Suprapubic skin (tissue), 4 donors: ENCODE data around the gene NKAIN2. TPM values are rescaled to one million over a fixed set of nuclear protein-coding genes. Genes with fewer than 3 reads are reported as not detected.

ENCODE experiments used
- DNase-seq, 2 donors: peaks; one replicate each; pipeline ENCODE4 v3.0.0-alpha.2; 2019; ENCODE audit warnings: low spot score in 2 of 2
- H3K27ac ChIP-seq: fragments of 200-600 bp; sonication (generic); one replicate; pipeline ENCODE4 v1.5.1; 2019
- H3K27me3 ChIP-seq: fragments of 200-600 bp; sonication (generic); one replicate; pipeline ENCODE4 v1.5.1; 2019
- H3K36me3 ChIP-seq: fragments of 200-600 bp; sonication (generic); one replicate; pipeline ENCODE4 v1.5.1; 2019
- H3K4me1 ChIP-seq: fragments of 200-600 bp; sonication (generic); one replicate; pipeline ENCODE4 v1.5.1; 2019
- H3K4me3 ChIP-seq: fragments of 200-600 bp; sonication (generic); one replicate; pipeline ENCODE4 v1.5.1; 2019; ENCODE audit warnings: mild to moderate bottlenecking
- H3K9me3 ChIP-seq: fragments of 200-600 bp; sonication (generic); one replicate; pipeline ENCODE4 v1.5.1; 2019
- CTCF ChIP-seq, 2 donors: fragments of 200-600 bp in 1 of 2; fragments of 450-650 bp in 1 of 2; sonication (generic) in 1 of 2; IDR thresholded peaks; one replicate each; pipeline ENCODE4 v1.5.1; 2016 to 2019; ENCODE audit warnings: antibody characterized with exemption in 2 of 2, mild to moderate bottlenecking in 1 of 2, moderate library complexity in 1 of 2
- EP300 ChIP-seq: sonication (generic); formaldehyde crosslinking; IDR thresholded peaks from one replicate; pipeline ENCODE4 v1.6.1; 2017; ENCODE audit warnings: antibody characterized with exemption
- POLR2A ChIP-seq, 2 donors: fragments of 450-650 bp; IDR thresholded peaks; one replicate each; pipeline ENCODE4 v1.6.1; 2017; ENCODE audit warnings: antibody characterized with exemption in 2 of 2, mild to moderate bottlenecking in 2 of 2, moderate library complexity in 2 of 2
- POLR2AphosphoS5 ChIP-seq, 3 donors: sonication (generic); formaldehyde crosslinking; IDR thresholded peaks; one replicate each; pipeline ENCODE4 v1.6.1; 2017; ENCODE audit warnings: antibody characterized with exemption in 3 of 3
- WGBS: methylation state at CpG from one replicate; pipeline ENCODE4 v1.1.5; 2018; 5-methylcytosine and 5-hydroxymethylcytosine counted together
- total RNA-seq, 4 donors: library from RNA; depleted of rRNA; stranded (reverse); fragments of >200 nt; gene quantifications; one replicate each; pipeline ENCODE4 v1.1.0, GENCODE V29; 2016

Gene NKAIN2
- total RNA-seq, 4 donors from 2014 or later: 0.40 TPM; not detected in 3

- no peaks in the 10 kb centered on the region for H3K36me3 ChIP-seq
- TF ChIP-seq EP300 (no peak), POLR2AphosphoS5 (IDR thresholded peaks at IDR 0.05) (no peak), POLR2A (IDR thresholded peaks at IDR 0.05) (no peak), CTCF (IDR thresholded peaks at IDR 0.05) (no peak)
- DNase-seq: no peak
- H3K4me3 ChIP-seq: no peak overlapping the region
- H3K9me3 ChIP-seq: no peaks in the 10 kb centered on the region
- no peaks in the 10 kb centered on the region for H3K27me3 ChIP-seq
- WGBS: 48% methylated on average over 3 of the region's 3 CpGs
- H3K27ac ChIP-seq: no peak overlapping the region
- H3K4me1 ChIP-seq: no peaks in the 10 kb centered on the region
These were observed 971.5 kb downstream of the NKAIN2 start for GRCh38 chr6:124775121-124775520.

GRCh38 chr6:124777863-124778262, 974.2 kb downstream of the NKAIN2 start:
- Histone ChIP-seq H3K9me3 (no peaks in the 10 kb centered on the region), H3K27me3 (no peaks in the 10 kb centered on the region), H3K27ac (no peak overlapping the region), H3K36me3 (no peaks in the 10 kb centered on the region), H3K4me1 (no peaks in the 10 kb centered on the region), H3K4me3 (no peak overlapping the region)
- TF ChIP-seq EP300: no peak
- no peak for TF ChIP-seq POLR2A (IDR thresholded peaks at IDR 0.05)
- no peak for TF ChIP-seq POLR2AphosphoS5 (IDR thresholded peaks at IDR 0.05)
- no peak for TF ChIP-seq CTCF (IDR thresholded peaks at IDR 0.05)
- DNase-seq: no peak
- 78% methylated on average over 2 of the region's 2 CpGs for WGBS

- H3K4me1 ChIP-seq: no peaks in the 10 kb centered on the region
- H3K36me3 ChIP-seq: no peaks in the 10 kb centered on the region
- DNase-seq: no peak
- H3K9me3 ChIP-seq: no peaks in the 10 kb centered on the region
- 76% methylated on average over 5 of the region's 5 CpGs for WGBS
- no peak overlapping the region for H3K27ac ChIP-seq
- H3K4me3 ChIP-seq: no peak overlapping the region
- TF ChIP-seq CTCF (IDR thresholded peaks at IDR 0.05): no peak
- no peak for TF ChIP-seq POLR2AphosphoS5 (IDR thresholded peaks at IDR 0.05)
- no peak for TF ChIP-seq POLR2A (IDR thresholded peaks at IDR 0.05)
- no peak for TF ChIP-seq EP300
- no peaks in the 10 kb centered on the region for H3K27me3 ChIP-seq
These were observed 977.0 kb downstream of the NKAIN2 start for GRCh38 chr6:124780623-124781022.

- H3K36me3 ChIP-seq: no peaks in the 10 kb centered on the region
- H3K27me3 ChIP-seq: no peaks in the 10 kb centered on the region
- no peak for TF ChIP-seq CTCF (IDR thresholded peaks at IDR 0.05)
- no peak for TF ChIP-seq POLR2A (IDR thresholded peaks at IDR 0.05)
- no peak for TF ChIP-seq EP300
- no peak for TF ChIP-seq POLR2AphosphoS5 (IDR thresholded peaks at IDR 0.05)
- H3K27ac ChIP-seq: no peak overlapping the region
- DNase-seq: no peak
- H3K9me3 ChIP-seq: no peaks in the 10 kb centered on the region
- 62% methylated on average over 1 of the region's 1 CpG for WGBS
- no peaks in the 10 kb centered on the region for H3K4me1 ChIP-seq
- H3K4me3 ChIP-seq: no peak overlapping the region
These were observed 979.7 kb downstream of the NKAIN2 start for GRCh38 chr6:124783344-124783743.

- Histone ChIP-seq H3K27me3 (no peaks in the 10 kb centered on the region), H3K4me3 (no peak overlapping the region), H3K9me3 (no peaks in the 10 kb centered on the region), H3K27ac (no peak overlapping the region), H3K4me1 (no peaks in the 10 kb centered on the region), H3K36me3 (no peaks in the 10 kb centered on the region)
- no peak for DNase-seq
- no peak for TF ChIP-seq POLR2A (IDR thresholded peaks at IDR 0.05)
- TF ChIP-seq CTCF (IDR thresholded peaks at IDR 0.05): no peak
- no peak for TF ChIP-seq POLR2AphosphoS5 (IDR thresholded peaks at IDR 0.05)
- no peak for TF ChIP-seq EP300
- WGBS: 86% methylated on average over 2 of the region's 2 CpGs
These were observed 987.5 kb downstream of the NKAIN2 start for GRCh38 chr6:124791156-124791555.
